C4-2B (cell line): ENCODE measurements around the gene HYAL2.

Source experiments
- CTCF ChIP-seq: fragments of 450-650 bp; conservative IDR thresholded peaks from 2 replicates; pipeline ENCODE4 v1.5.1; 2017; ENCODE audit warnings: mild to moderate bottlenecking
- ZFX ChIP-seq: fragments of 450-650 bp; IDR thresholded peaks from 2 replicates; pipeline ENCODE4 v1.6.1; 2017

GRCh38 chr3:50296721-50297383, 25.7 kb downstream of the HYAL2 start:
- no peak for TF ChIP-seq CTCF
- TF ChIP-seq ZFX: no peak
